Stomach (tissue), 4 donors: Measurements from ENCODE around the gene CDK19.

Source experiments
- CTCF ChIP-seq, 7 experiments: fragments of 450-650 bp in 4 of 7; fragments of 200-600 bp in 3 of 7; sonication (generic) in 3 of 7; IDR thresholded peaks; one replicate each; pipeline ENCODE4 v1.5.1; 2016 to 2019; ENCODE audit warnings: antibody characterized with exemption in 7 of 7, control low read depth in 2 of 7, mild to moderate bottlenecking in 1 of 7
- EP300 ChIP-seq: sonication (generic); formaldehyde crosslinking; IDR thresholded peaks from one replicate; pipeline ENCODE4 v1.6.1; 2017; ENCODE audit warnings: antibody characterized with exemption
- POLR2AphosphoS5 ChIP-seq, 3 donors: sonication (generic); formaldehyde crosslinking; IDR thresholded peaks; one replicate each; pipeline ENCODE4 v1.6.1; 2016; ENCODE audit warnings: antibody characterized with exemption in 3 of 3

- TF ChIP-seq CTCF (IDR thresholded peaks at IDR 0.05) (no peak), EP300 (no peak), POLR2AphosphoS5 (IDR thresholded peaks at IDR 0.05) (no peak)
Measured at GRCh38 chr6:110646419-110646698, 168.9 kb downstream of the CDK19 start.
